ENCODE results near the gene SPECC1. TPM values are rescaled to one million over a fixed set of nuclear protein-coding genes. Genes with fewer than 3 reads are reported as not detected.

Gene SPECC1
- polyA plus RNA-seq, 3 donors = 36.0 to 58.4 (median 50.5) TPM

DNA sequence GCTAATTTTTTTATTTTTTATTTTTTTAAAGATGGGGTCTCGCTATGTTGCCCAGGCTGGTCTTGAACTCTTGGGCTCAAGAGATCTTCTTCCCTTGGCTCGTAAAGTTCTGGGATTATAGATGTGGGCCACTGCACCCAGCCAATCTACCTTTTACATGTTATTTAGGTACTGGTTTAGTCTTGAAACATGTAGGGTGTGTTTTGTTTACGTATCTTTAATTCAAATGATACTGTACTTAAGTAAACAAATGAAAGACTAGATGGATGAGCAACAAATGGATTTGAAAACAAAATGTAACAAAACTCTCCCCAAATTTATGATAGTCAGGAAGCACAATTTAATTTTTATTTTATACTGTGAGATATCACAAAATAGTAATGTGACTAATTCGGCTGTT, 250.5 kb downstream of the SPECC1 start:
- H3K4me2 ChIP-seq (replicated peaks; ENCODE audit: extremely low read depth, low read length, poor library complexity, severe bottlenecking) = no peak overlapping the region
- H3K9me3 ChIP-seq (replicated peaks in 1 of 2; ENCODE audit: control insufficient read depth in 1 of 2, insufficient read depth in 1 of 2, low read length in 2 of 2) = peaks cover 0 to 4% of the 10 kb centered on the region in 2 donors
- no peak overlapping the region for H3K27ac ChIP-seq (ENCODE audit: low read depth in 1 of 2, low read length in 2 of 2)
- Mint-ChIP-seq H3K36me3 (peaks cover 74 to 93% of the 10 kb centered on the region in 2 donors), H3K4me1 (peaks cover 22% of the 10 kb centered on the region), H3K9me3 (peaks cover 0 to 7% (median 3%) of the 10 kb centered on the region in 7 donors), H3K27me3 (ENCODE audit: low read depth in 3 of 3) (peaks cover 0 to 1% (median 1%) of the 10 kb centered on the region in 3 donors), H3K4me3 (no peak overlapping the region), H3K27ac (no peak overlapping the region)
- H3K36me3 ChIP-seq (replicated peaks in 1 of 2; ENCODE audit: control insufficient read depth in 1 of 2, insufficient read depth in 2 of 2, low read length in 2 of 2) = peaks cover 72 to 91% of the 10 kb centered on the region in 2 donors
- H3K9ac ChIP-seq (ENCODE audit: insufficient read depth, low read length, poor library complexity, severe bottlenecking) = no peak overlapping the region
- TF ChIP-seq, protein P1, sequence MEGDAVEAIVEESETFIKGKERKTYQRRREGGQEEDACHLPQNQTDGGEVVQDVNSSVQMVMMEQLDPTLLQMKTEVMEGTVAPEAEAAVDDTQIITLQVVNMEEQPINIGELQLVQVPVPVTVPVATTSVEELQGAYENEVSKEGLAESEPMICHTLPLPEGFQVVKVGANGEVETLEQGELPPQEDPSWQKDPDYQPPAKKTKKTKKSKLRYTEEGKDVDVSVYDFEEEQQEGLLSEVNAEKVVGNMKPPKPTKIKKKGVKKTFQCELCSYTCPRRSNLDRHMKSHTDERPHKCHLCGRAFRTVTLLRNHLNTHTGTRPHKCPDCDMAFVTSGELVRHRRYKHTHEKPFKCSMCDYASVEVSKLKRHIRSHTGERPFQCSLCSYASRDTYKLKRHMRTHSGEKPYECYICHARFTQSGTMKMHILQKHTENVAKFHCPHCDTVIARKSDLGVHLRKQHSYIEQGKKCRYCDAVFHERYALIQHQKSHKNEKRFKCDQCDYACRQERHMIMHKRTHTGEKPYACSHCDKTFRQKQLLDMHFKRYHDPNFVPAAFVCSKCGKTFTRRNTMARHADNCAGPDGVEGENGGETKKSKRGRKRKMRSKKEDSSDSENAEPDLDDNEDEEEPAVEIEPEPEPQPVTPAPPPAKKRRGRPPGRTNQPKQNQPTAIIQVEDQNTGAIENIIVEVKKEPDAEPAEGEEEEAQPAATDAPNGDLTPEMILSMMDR (IDR thresholded peaks at IDR 0.05) = no peak
- H3K79me2 ChIP-seq (ENCODE audit: insufficient read depth, low read length) = no peaks in the 10 kb centered on the region
- no peak overlapping the region for H2AFZ ChIP-seq (ENCODE audit: insufficient read depth, low read depth, low read length, poor library complexity, severe bottlenecking)
- intact Hi-C loops (cut with micrococcal nuclease) = loop anchor here in 1 of 2 donors (10.0 kb wide), 1 partner anchor 45 kb away; no protein-coding TSS in a partner anchor
- H3K4me1 ChIP-seq (ENCODE audit: control insufficient read depth in 1 of 2, insufficient read depth in 2 of 2, low read length in 2 of 2) = peaks cover 3 to 6% of the 10 kb centered on the region in 2 donors
- no peaks in the 10 kb centered on the region for H3K27me3 ChIP-seq (ENCODE audit: control insufficient read depth in 2 of 2, insufficient read depth in 2 of 2, low read length in 2 of 2)
- H3K4me3 ChIP-seq (replicated peaks in 1 of 3; ENCODE audit: low read depth in 2 of 3, low read length in 3 of 3) = no peak overlapping the region
- WGBS (ENCODE audit: insufficient coverage) = no CpG with 5 or more reads among the region's 4 CpGs
- no peaks in the 10 kb centered on the region for H4K20me1 ChIP-seq (ENCODE audit: insufficient read depth, low read length)
- no peak for DNase-seq

DNA sequence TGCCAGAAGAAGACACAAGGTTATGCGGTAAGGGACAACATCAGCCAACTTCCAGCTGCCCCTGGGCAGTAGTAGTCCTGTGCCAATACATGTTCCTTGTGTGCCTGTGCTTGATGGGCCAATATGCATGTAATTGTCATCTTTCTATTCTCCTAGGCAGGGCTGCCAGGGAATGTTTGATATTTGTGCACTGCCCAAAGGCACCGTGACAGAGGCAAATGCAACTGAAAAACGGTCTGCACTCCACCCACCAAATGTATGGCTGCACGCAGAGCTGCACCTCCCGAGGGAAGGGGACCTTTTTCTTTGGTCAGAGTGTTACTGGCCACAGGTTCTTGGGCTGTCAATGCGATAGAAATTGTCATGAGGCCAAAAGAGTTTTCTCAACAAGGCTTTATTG, 251.1 kb downstream of the SPECC1 start:
- H3K36me3 ChIP-seq (replicated peaks in 1 of 2; ENCODE audit: control insufficient read depth in 1 of 2, insufficient read depth in 2 of 2, low read length in 2 of 2) = peaks cover 66 to 89% of the 10 kb centered on the region in 2 donors
- peak overlapping the region in 6 of 7 donors; percentile 44 to 88 (median 78) for H3K27ac Mint-ChIP-seq
- no peak overlapping the region for H2AFZ ChIP-seq (ENCODE audit: insufficient read depth, low read depth, low read length, poor library complexity, severe bottlenecking)
- no peaks in the 10 kb centered on the region for H3K79me2 ChIP-seq (ENCODE audit: insufficient read depth, low read length)
- 99% methylated on average over 6 of the region's 6 CpGs for WGBS (ENCODE audit: insufficient coverage)
- peaks cover 3 to 6% of the 10 kb centered on the region in 2 donors for H3K4me1 ChIP-seq (ENCODE audit: control insufficient read depth in 1 of 2, insufficient read depth in 2 of 2, low read length in 2 of 2)
- H3K9me3 ChIP-seq (replicated peaks in 1 of 2; ENCODE audit: control insufficient read depth in 1 of 2, insufficient read depth in 1 of 2, low read length in 2 of 2) = peaks cover 0 to 4% of the 10 kb centered on the region in 2 donors
- DNase-seq = no peak
- no peak overlapping the region for H3K4me2 ChIP-seq (replicated peaks; ENCODE audit: extremely low read depth, low read length, poor library complexity, severe bottlenecking)
- peak overlapping the region in 1 of 2 donors; percentile 60 for H3K27ac ChIP-seq (ENCODE audit: low read depth in 1 of 2, low read length in 2 of 2)
- TF ChIP-seq, protein P1 (IDR thresholded peaks at IDR 0.05) = no peak
- H3K9ac ChIP-seq (ENCODE audit: insufficient read depth, low read length, poor library complexity, severe bottlenecking) = no peak overlapping the region
- intact Hi-C loops (cut with micrococcal nuclease) = no loop called here
- H4K20me1 ChIP-seq (ENCODE audit: insufficient read depth, low read length) = no peaks in the 10 kb centered on the region
- peaks cover 0 to 7% (median 3%) of the 10 kb centered on the region in 7 donors for H3K9me3 Mint-ChIP-seq
- no peaks in the 10 kb centered on the region for H3K27me3 ChIP-seq (ENCODE audit: control insufficient read depth in 2 of 2, insufficient read depth in 2 of 2, low read length in 2 of 2)
- peaks cover 23% of the 10 kb centered on the region for H3K4me1 Mint-ChIP-seq
- H3K27me3 Mint-ChIP-seq (ENCODE audit: low read depth in 3 of 3) = peaks cover 0 to 1% (median 1%) of the 10 kb centered on the region in 3 donors
- H3K36me3 Mint-ChIP-seq = peaks cover 71 to 92% of the 10 kb centered on the region in 2 donors
- no peak overlapping the region for H3K4me3 Mint-ChIP-seq
- no peak overlapping the region for H3K4me3 ChIP-seq (replicated peaks in 1 of 3; ENCODE audit: low read depth in 2 of 3, low read length in 3 of 3)
